Stimulated activated naive CD4-positive, alpha-beta T cell treated with Interleukin-2 at 50 U/mL for 16 hours (primary cell): ENCODE results near the gene COPG2.

Source experiments
- DNase-seq: peaks from one replicate; lab custom pipeline; 2025; lab: John Stamatoyannopoulos, UW

Gene COPG2

GRCh38 chr7:130473876-130474275 is 194.7 kb downstream of the COPG2 start:
- no peak for DNase-seq

DNA sequence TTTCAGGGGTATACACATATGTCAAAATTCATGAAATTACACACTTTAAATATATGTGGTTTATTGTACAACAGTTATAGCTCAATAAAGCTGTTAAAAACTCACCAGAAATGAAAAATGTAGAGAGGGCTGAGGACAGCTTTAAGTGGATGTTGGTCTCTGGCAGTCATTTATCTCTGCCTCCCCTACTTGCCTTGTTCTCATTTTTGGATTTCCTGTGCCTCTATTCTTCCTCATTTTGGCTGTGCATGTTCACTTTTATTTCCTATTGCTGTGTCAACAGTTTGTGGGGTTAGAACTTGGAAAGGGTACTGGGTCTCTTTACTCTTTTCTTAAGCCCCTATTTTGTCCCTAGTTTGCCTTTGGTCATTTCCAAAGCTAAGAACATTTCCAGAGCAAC is 195.3 kb downstream of the COPG2 start:
- no peak for DNase-seq

- no peak for DNase-seq
Observed at GRCh38 chr7:130471974-130472373, 196.6 kb downstream of the COPG2 start.

DNA sequence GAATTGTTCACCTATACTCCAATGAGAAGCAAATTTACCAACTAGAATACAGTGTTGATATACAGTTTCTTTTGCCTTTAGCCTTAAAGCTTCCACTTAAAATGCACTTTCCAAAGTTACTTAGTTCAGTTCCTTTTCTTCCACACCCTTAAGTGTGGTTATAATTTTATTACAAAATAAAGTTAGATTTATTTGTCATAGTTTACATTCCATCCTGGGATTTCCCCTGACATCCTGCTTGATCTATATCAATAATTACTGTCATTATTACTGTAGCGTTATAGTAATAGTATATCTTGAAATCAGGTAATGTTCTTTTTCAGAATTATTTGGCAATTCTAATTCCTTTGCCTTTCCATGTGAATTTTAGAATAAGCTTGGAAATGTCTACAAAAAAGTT is 199.9 kb downstream of the COPG2 start:
- no peak for DNase-seq

GRCh38 chr7:130463553-130464434 is 204.8 kb downstream of the COPG2 start:
- no peak for DNase-seq

GRCh38 chr7:130461272-130461671 is 207.3 kb downstream of the COPG2 start:
- no peak for DNase-seq

GRCh38 chr7:130458257-130458656 is 210.3 kb downstream of the COPG2 start:
- DNase-seq = no peak
